Measurements from ENCODE around the gene IQCK.

GRCh38 chr16:19687279-19687678 lies 30.8 kb upstream of the IQCK start:
- TF ChIP-seq CTCF (IDR thresholded peaks at IDR 0.05) (no peak), POLR2AphosphoS5 (IDR thresholded peaks at IDR 0.05; ENCODE audit: low read depth, low read length) (no peak)

Measured in Panc1 (cell line).